Transverse colon (tissue), 4 donors: Measurements from ENCODE around the gene CPNE7. TPM values are rescaled to one million over a fixed set of nuclear protein-coding genes. Genes with fewer than 3 reads are reported as not detected.

ENCODE experiments used
- DNase-seq: peaks from one replicate; pipeline ENCODE4 v3.0.0-alpha.2; 2019
- H3K27ac ChIP-seq, 4 donors: fragments of 200-600 bp; sonication (generic); 2 replicates each; pipeline ENCODE4 v1.5.1; 2016 to 2018; ENCODE audit warnings: inconsistent platforms in 4 of 4
- H3K27me3 ChIP-seq: fragments of 200-600 bp; sonication (generic); 2 replicates; pipeline ENCODE4 v1.5.1; 2017; ENCODE audit warnings: inconsistent platforms
- H3K36me3 ChIP-seq, 4 donors: fragments of 200-600 bp; sonication (generic); 2 replicates each; pipeline ENCODE4 v1.5.1; 2017 to 2019; ENCODE audit warnings: inconsistent platforms in 4 of 4
- H3K4me1 ChIP-seq, 4 donors: fragments of 200-600 bp; sonication (generic); 2 replicates each; pipeline ENCODE4 v1.5.1; 2017 to 2020; ENCODE audit warnings: inconsistent platforms in 4 of 4
- H3K4me3 ChIP-seq, 4 donors: fragments of 200-600 bp; sonication (generic); 1 replicate in 1 of 4; 2 replicates in 3 of 4; pipeline versions ENCODE4 v1.5.1 to v1.6.1; 2017 to 2019; ENCODE audit warnings: inconsistent platforms in 4 of 4
- H3K9me3 ChIP-seq, 2 donors: fragments of 200-600 bp; sonication (generic); 2 replicates each; pipeline ENCODE4 v1.5.1; 2017 to 2019; ENCODE audit warnings: inconsistent platforms in 2 of 2
- CTCF ChIP-seq, 5 experiments: fragments of 200-600 bp in 3 of 5; fragments of 450-650 bp in 2 of 5; sonication (generic) in 3 of 5; IDR thresholded peaks; 1 replicate in 2 of 5; 2 replicates in 3 of 5; pipeline ENCODE4 v1.5.1; 2016 to 2017; ENCODE audit warnings: antibody characterized with exemption in 5 of 5, inconsistent platforms in 3 of 5, mild to moderate bottlenecking in 2 of 5, moderate library complexity in 1 of 5
- EP300 ChIP-seq: sonication (generic); formaldehyde crosslinking; IDR thresholded peaks from one replicate; pipeline ENCODE4 v1.6.1; 2017; ENCODE audit warnings: antibody characterized with exemption, low read depth
- POLR2A ChIP-seq: fragments of 450-650 bp; IDR thresholded peaks from one replicate; pipeline ENCODE4 v1.6.1; 2016; ENCODE audit warnings: antibody characterized with exemption, mild to moderate bottlenecking, moderate library complexity
- POLR2AphosphoS5 ChIP-seq, 3 donors: sonication (generic); formaldehyde crosslinking; IDR thresholded peaks; one replicate each; pipeline ENCODE4 v1.6.1; 2016; ENCODE audit warnings: antibody characterized with exemption in 3 of 3
- WGBS, 2 donors: methylation state at CpG; one replicate each; pipeline ENCODE4 v1.1.5; 2018; ENCODE audit warnings: low coverage in 1 of 2; 5-methylcytosine and 5-hydroxymethylcytosine counted together
- in situ Hi-C, 4 donors: fragments of 200-750 bp; cut with MboI; loops; one replicate each; pipeline versions ENCODE4 v1.15.0 to v1.15.1; 2017; ENCODE audit warnings: low sequenced_read_pairs in 3 of 4, low pct_ligation_motif_present in 1 of 4, low pct_unique_long_range_greater_than_20kb in 1 of 4
- intact Hi-C: fragments of 100-400 bp; cut with DNase I; formaldehyde crosslinking; loops from one replicate; pipeline ENCODE4 v1.15.1; 2023; ENCODE audit warnings: low total_unique reads
- total RNA-seq, 4 donors: library from RNA; depleted of rRNA; stranded (reverse); fragments of >200 nt; gene quantifications; one replicate each; pipeline ENCODE4 v1.1.0, GENCODE V29; 2016

Gene CPNE7
- total RNA-seq, 4 donors from 2014 or later = 0.41 to 5.0 (median 0.79) TPM; not detected in 1

GRCh38 chr16:89549007-89549700 lies 26.4 kb upstream of the CPNE7 start:
- no peak overlapping the region for H3K27ac ChIP-seq

GRCh38 chr16:89550421-89551007 lies 25.0 kb upstream of the CPNE7 start:
- Histone ChIP-seq H3K36me3 (peaks cover 0 to 49% (median 21%) of the 10 kb centered on the region in 4 donors), H3K4me1 (peaks cover 0 to 8% (median 5%) of the 10 kb centered on the region in 4 donors), H3K4me3 (no peak overlapping the region), H3K27ac (no peak overlapping the region), H3K9me3 (no peaks in the 10 kb centered on the region), H3K27me3 (no peaks in the 10 kb centered on the region)
- TF ChIP-seq POLR2A (no peak), EP300 (no peak), CTCF (IDR thresholded peaks at IDR 0.05) (no peak)
- in situ Hi-C loops (no loop called here), intact Hi-C loops (no loop called here)
- no peak for DNase-seq
- WGBS, 2 donors = 93% methylated on average over 22 of the region's 22 CpGs; no CpG with 5 or more reads in 1 of the 2 donors

More at GRCh38 chr16:89549007-89549700, 26.4 kb upstream of the CPNE7 start:
- Histone ChIP-seq H3K36me3 (peaks cover 0 to 43% (median 18%) of the 10 kb centered on the region in 4 donors), H3K4me3 (no peak overlapping the region), H3K9me3 (no peaks in the 10 kb centered on the region), H3K27me3 (no peaks in the 10 kb centered on the region), H3K4me1 (peaks cover 0 to 20% (median 12%) of the 10 kb centered on the region in 4 donors)
- TF ChIP-seq POLR2A = no peak
- no peak for TF ChIP-seq EP300
- TF ChIP-seq POLR2AphosphoS5 (IDR thresholded peaks at IDR 0.05) = no peak
- no peak for TF ChIP-seq CTCF (IDR thresholded peaks at IDR 0.05)
- intact Hi-C loops (no loop called here), in situ Hi-C loops (no loop called here)
- 85 to 89% methylated on average over 8 to 10 of the region's 10 CpGs for WGBS, 2 donors
- no peak for DNase-seq

GRCh38 chr16:89552329-89552728 lies 23.2 kb upstream of the CPNE7 start:
- intact Hi-C loops = no loop called here
- DNase-seq = no peak
- no peak overlapping the region for H3K27ac ChIP-seq
- WGBS, 2 donors = 94 to 97% methylated on average over 14 to 22 of the region's 22 CpGs
- H3K27me3 ChIP-seq = no peaks in the 10 kb centered on the region
- in situ Hi-C loops = no loop called here
- H3K4me1 ChIP-seq = no peaks in the 10 kb centered on the region
- TF ChIP-seq EP300 = no peak
- no peak for TF ChIP-seq POLR2A
- no peak for TF ChIP-seq POLR2AphosphoS5 (IDR thresholded peaks at IDR 0.05)
- TF ChIP-seq CTCF (IDR thresholded peaks at IDR 0.05) = no peak
- H3K36me3 ChIP-seq = peaks cover 0 to 41% (median 17%) of the 10 kb centered on the region in 4 donors
- H3K4me3 ChIP-seq = no peak overlapping the region
- no peaks in the 10 kb centered on the region for H3K9me3 ChIP-seq

- H3K4me3 ChIP-seq = no peak overlapping the region
- H3K27me3 ChIP-seq = no peaks in the 10 kb centered on the region
- H3K36me3 ChIP-seq = peaks cover 0 to 36% (median 16%) of the 10 kb centered on the region in 4 donors
- TF ChIP-seq EP300 (no peak), POLR2AphosphoS5 (IDR thresholded peaks at IDR 0.05) (no peak), POLR2A (no peak), CTCF (IDR thresholded peaks at IDR 0.05) (no peak)
- in situ Hi-C loops = no loop called here
- no peak overlapping the region for H3K27ac ChIP-seq
- peaks cover 0 to 4% (median 0%) of the 10 kb centered on the region in 4 donors for H3K4me1 ChIP-seq
- DNase-seq = no peak
- WGBS, 2 donors = 88 to 100% methylated on average over 1 to 13 of the region's 13 CpGs
- intact Hi-C loops = no loop called here
- no peaks in the 10 kb centered on the region for H3K9me3 ChIP-seq
These were observed 22.6 kb upstream of the CPNE7 start for GRCh38 chr16:89552913-89553312.
